GM10266 (cell line): ENCODE data around the gene ANAPC5.

Source experiments
- DNase-seq: peaks from one replicate; pipeline ENCODE4 v3.0.0; 2012; ENCODE audit errors: extremely low spot score
- TF ChIP-seq, protein P1 (sequence below): IDR thresholded peaks from 2 replicates; pipeline ENCODE4 v1.5.1; 2012; ENCODE audit warnings: mild to moderate bottlenecking, low read depth; ENCODE audit not compliant: control insufficient read depth, insufficient read depth; ENCODE audit errors: missing control alignments

ANAPC5 gene

DNA sequence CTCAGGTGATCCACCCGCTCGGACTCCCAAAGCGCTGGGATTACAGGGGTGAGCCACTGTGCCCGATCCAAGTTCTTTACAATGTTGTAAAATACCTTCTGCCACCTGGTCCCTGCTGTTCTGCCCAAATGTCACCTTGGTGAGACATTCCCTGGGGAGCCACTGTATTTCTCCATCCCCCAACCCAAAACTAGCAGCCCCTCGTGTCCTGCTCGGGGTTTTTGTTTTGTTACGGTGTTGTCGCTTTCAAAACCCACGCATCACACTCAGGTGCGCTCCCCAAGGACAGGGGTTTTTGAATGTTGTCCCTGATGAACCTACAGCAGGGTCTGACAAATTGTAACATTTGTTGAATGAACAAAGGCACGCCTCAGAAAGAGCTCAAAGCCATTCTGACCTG, 93.1 kb downstream of the ANAPC5 start:
- DNase-seq, result no peak
- TF ChIP-seq, protein P1, sequence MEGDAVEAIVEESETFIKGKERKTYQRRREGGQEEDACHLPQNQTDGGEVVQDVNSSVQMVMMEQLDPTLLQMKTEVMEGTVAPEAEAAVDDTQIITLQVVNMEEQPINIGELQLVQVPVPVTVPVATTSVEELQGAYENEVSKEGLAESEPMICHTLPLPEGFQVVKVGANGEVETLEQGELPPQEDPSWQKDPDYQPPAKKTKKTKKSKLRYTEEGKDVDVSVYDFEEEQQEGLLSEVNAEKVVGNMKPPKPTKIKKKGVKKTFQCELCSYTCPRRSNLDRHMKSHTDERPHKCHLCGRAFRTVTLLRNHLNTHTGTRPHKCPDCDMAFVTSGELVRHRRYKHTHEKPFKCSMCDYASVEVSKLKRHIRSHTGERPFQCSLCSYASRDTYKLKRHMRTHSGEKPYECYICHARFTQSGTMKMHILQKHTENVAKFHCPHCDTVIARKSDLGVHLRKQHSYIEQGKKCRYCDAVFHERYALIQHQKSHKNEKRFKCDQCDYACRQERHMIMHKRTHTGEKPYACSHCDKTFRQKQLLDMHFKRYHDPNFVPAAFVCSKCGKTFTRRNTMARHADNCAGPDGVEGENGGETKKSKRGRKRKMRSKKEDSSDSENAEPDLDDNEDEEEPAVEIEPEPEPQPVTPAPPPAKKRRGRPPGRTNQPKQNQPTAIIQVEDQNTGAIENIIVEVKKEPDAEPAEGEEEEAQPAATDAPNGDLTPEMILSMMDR, result no peak
